ENCODE data around the gene NTSR2.

DNA sequence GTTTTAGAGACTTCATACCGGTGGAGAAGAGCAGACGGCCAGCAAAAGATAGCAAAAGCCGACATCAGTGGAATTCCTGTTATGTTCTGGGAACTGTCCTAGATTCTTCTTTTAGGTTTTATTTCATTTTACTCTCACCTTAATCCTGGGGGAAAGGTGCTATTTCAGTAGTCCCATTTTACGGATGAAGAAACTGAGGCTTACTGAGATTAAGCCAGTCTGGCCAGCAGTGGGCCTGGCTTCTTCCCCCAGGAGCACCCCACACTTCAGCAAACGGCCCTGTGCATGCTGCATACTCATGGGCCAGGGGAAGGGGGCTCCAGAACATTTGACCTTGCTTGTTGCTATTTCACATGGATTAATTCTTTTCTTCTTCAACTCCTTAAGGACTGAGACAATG lies 56.7 kb downstream of the NTSR2 start:
- TF ChIP-seq POLR2A (IDR thresholded peaks at IDR 0.05) (no peak), CTCF (IDR thresholded peaks at IDR 0.05) (no peak)
